Measurements from ENCODE around the gene ALDH3A1.

DNA sequence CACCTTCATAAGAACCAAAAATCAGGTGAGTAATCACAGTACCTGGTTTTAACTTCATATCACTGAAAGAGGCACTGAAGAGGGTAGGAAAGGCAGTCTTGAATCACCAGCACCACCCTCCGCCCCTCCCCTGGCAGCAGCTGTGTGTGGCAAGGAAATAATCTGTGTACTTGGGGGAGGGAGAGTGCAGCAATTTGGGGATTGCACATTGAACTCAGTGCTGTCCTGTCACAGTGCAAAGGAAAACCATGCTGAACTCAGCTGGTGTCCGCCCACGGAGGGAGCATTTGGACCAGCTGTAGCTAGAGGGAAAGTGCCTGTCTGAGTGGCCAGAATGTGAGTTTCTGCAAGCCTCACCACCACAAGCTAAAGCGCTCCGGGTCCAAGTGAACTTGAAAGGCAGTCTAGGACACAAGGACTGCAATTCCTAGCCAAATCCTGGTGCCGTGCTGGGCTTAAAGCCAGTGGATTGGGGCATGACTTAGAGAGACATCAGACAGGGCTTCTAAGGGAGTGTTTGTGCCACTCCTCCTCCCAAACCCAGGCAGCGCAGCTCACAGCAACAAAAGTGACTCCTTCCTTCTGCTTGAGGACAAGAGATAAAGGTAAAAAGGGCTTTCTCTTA lies 39.7 kb upstream of the ALDH3A1 start:
- TF ChIP-seq CTCF (IDR thresholded peaks at IDR 0.05) (no peak), POLR2A (IDR thresholded peaks at IDR 0.05) (no peak)
